Transverse colon (tissue), 4 donors: ENCODE data around the gene WWOX. TPM values are rescaled to one million over a fixed set of nuclear protein-coding genes. Genes with fewer than 3 reads are reported as not detected.
"Not testable (repeated sequence)": the region's sequence is repeated elsewhere in the genome, so short reads cannot be mapped to it uniquely, and the experiment has no call there.

ENCODE experiments used
- DNase-seq: peaks from one replicate; pipeline ENCODE4 v3.0.0-alpha.2; 2019
- H3K27ac ChIP-seq, 4 donors: fragments of 200-600 bp; sonication (generic); 2 replicates each; pipeline ENCODE4 v1.5.1; 2016 to 2018; ENCODE audit warnings: inconsistent platforms in 4 of 4
- H3K27me3 ChIP-seq: fragments of 200-600 bp; sonication (generic); 2 replicates; pipeline ENCODE4 v1.5.1; 2017; ENCODE audit warnings: inconsistent platforms
- H3K36me3 ChIP-seq, 4 donors: fragments of 200-600 bp; sonication (generic); 2 replicates each; pipeline ENCODE4 v1.5.1; 2017 to 2019; ENCODE audit warnings: inconsistent platforms in 4 of 4
- H3K4me1 ChIP-seq, 4 donors: fragments of 200-600 bp; sonication (generic); 2 replicates each; pipeline ENCODE4 v1.5.1; 2017 to 2020; ENCODE audit warnings: inconsistent platforms in 4 of 4
- H3K4me3 ChIP-seq, 4 donors: fragments of 200-600 bp; sonication (generic); 1 replicate in 1 of 4; 2 replicates in 3 of 4; pipeline versions ENCODE4 v1.5.1 to v1.6.1; 2017 to 2019; ENCODE audit warnings: inconsistent platforms in 4 of 4
- H3K9me3 ChIP-seq, 2 donors: fragments of 200-600 bp; sonication (generic); 2 replicates each; pipeline ENCODE4 v1.5.1; 2017 to 2019; ENCODE audit warnings: inconsistent platforms in 2 of 2
- CTCF ChIP-seq, 5 experiments: fragments of 200-600 bp in 3 of 5; fragments of 450-650 bp in 2 of 5; sonication (generic) in 3 of 5; IDR thresholded peaks; 1 replicate in 2 of 5; 2 replicates in 3 of 5; pipeline ENCODE4 v1.5.1; 2016 to 2017; ENCODE audit warnings: antibody characterized with exemption in 5 of 5, inconsistent platforms in 3 of 5, mild to moderate bottlenecking in 2 of 5, moderate library complexity in 1 of 5
- EP300 ChIP-seq: sonication (generic); formaldehyde crosslinking; IDR thresholded peaks from one replicate; pipeline ENCODE4 v1.6.1; 2017; ENCODE audit warnings: antibody characterized with exemption, low read depth
- POLR2A ChIP-seq: fragments of 450-650 bp; IDR thresholded peaks from one replicate; pipeline ENCODE4 v1.6.1; 2016; ENCODE audit warnings: antibody characterized with exemption, mild to moderate bottlenecking, moderate library complexity
- POLR2AphosphoS5 ChIP-seq, 3 donors: sonication (generic); formaldehyde crosslinking; IDR thresholded peaks; one replicate each; pipeline ENCODE4 v1.6.1; 2016; ENCODE audit warnings: antibody characterized with exemption in 3 of 3
- whole genome bisulfite sequencing, 2 donors: methylation state at CpG; one replicate each; pipeline ENCODE4 v1.1.5; 2018; ENCODE audit warnings: low coverage in 1 of 2; 5-methylcytosine and 5-hydroxymethylcytosine counted together
- in situ Hi-C, 4 donors: fragments of 200-750 bp; cut with MboI; loops; one replicate each; pipeline versions ENCODE4 v1.15.0 to v1.15.1; 2017; ENCODE audit warnings: low sequenced_read_pairs in 3 of 4, low pct_ligation_motif_present in 1 of 4, low pct_unique_long_range_greater_than_20kb in 1 of 4
- intact Hi-C: fragments of 100-400 bp; cut with DNase I; formaldehyde crosslinking; loops from one replicate; pipeline ENCODE4 v1.15.1; 2023; ENCODE audit warnings: low total_unique reads
- total RNA-seq, 4 donors: library from RNA; depleted of rRNA; stranded (reverse); fragments of >200 nt; gene quantifications; one replicate each; pipeline ENCODE4 v1.1.0, GENCODE V29; 2016

WWOX gene
- total RNA-seq, 4 donors from 2014 or later, result 11.2 to 53.8 (median 24.8) TPM

DNA sequence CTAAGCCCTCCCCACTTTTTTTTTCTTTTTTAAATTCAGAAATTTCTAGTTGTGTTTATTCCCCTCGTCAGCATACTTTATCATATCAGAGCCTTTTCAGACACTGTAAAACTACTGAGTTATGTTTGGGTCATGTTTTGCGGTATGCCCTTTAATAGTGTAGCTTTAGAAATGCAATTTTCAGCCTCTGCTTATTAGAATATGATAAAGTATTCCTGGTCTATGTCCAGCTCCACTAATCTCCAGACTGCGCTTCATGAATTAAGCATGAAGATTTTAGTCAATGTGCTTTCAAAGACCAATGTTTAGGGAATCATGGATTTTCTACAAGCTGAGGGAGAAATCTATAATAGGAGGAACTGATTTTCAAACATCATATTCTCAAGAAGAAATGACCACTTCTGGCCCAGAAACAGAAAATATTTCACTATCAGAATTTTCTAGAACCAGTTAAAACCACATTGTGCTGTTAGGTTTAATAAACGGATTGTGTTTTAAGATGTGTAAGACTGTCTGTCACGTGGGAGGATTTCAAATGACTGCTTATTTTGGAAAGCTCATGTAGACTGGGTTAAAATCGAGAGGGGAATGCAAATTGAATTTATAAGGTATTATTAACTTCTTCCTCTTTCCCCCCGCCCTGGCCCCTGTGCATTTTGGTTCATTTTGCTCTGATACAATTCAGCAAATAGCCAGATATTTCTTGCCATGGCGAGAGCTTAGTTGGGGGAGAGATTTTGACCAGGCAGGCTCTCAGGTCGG, 498.5 kb downstream of the WWOX start:
- Histone ChIP-seq H3K4me1 (no peaks in the 10 kb centered on the region), H3K36me3 (no peaks in the 10 kb centered on the region), H3K4me3 (no peak overlapping the region), H3K27me3 (no peaks in the 10 kb centered on the region), H3K9me3 (no peaks in the 10 kb centered on the region), H3K27ac (no peak overlapping the region)
- no peak for TF ChIP-seq POLR2AphosphoS5 (IDR thresholded peaks at IDR 0.05)
- TF ChIP-seq CTCF (IDR thresholded peaks at IDR 0.05), result no peak
- no peak for TF ChIP-seq POLR2A
- TF ChIP-seq EP300, result no peak
- intact Hi-C loops (no loop called here), in situ Hi-C loops (no loop called here)
- 72 to 81% methylated on average over 8 to 9 of the region's 9 CpGs for WGBS, 2 donors
- DNase-seq, result no peak

DNA sequence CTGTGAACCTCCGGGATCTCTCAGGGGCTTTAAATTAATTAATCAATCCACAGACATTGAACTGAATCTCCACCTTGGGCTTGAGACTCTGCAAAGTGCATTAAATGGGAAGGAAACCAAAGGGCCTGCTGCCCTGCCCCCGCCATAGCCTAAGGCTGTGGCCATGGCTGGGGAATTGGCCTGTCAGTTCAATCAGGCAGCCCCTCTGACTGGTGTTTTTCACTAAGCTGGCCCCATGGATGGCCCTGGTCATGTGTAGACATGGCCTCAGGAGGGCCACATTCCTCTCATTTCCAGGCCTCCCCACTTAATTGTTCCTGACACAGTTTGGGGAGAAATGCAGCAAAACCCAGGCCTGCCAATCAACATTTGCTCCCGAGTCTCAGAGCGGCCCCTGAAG, 499.8 kb downstream of the WWOX start:
- Histone ChIP-seq H3K27ac (no peak overlapping the region), H3K4me1 (no peaks in the 10 kb centered on the region), H3K9me3 (no peaks in the 10 kb centered on the region), H3K4me3 (no peak overlapping the region), H3K36me3 (no peaks in the 10 kb centered on the region), H3K27me3 (no peaks in the 10 kb centered on the region)
- intact Hi-C loops, result no loop called here
- 91% methylated on average over 4 of the region's 4 CpGs; no CpG with 5 or more reads in 1 of the 2 donors for WGBS, 2 donors
- TF ChIP-seq POLR2AphosphoS5 (IDR thresholded peaks at IDR 0.05), result no peak
- TF ChIP-seq POLR2A, result no peak
- TF ChIP-seq CTCF (IDR thresholded peaks at IDR 0.05), result no peak
- TF ChIP-seq EP300, result no peak
- no peak for DNase-seq
- in situ Hi-C loops, result no loop called here

- H3K27me3 ChIP-seq, in situ Hi-C loops, H3K4me3 ChIP-seq, H3K9me3 ChIP-seq, intact Hi-C loops, DNase-seq, H3K36me3 ChIP-seq: not testable (repeated sequence)
- H3K4me1 ChIP-seq, result peaks cover 4 to 23% (median 10%) of the 10 kb centered on the region in 4 donors
- WGBS, 2 donors, result 88 to 93% methylated on average over 2 of the region's 2 CpGs
- H3K27ac ChIP-seq, result peak overlapping the region in 1 of 4 donors; percentile 0
Observed at GRCh38 chr16:78604423-78605062, 505.1 kb downstream of the WWOX start.

DNA sequence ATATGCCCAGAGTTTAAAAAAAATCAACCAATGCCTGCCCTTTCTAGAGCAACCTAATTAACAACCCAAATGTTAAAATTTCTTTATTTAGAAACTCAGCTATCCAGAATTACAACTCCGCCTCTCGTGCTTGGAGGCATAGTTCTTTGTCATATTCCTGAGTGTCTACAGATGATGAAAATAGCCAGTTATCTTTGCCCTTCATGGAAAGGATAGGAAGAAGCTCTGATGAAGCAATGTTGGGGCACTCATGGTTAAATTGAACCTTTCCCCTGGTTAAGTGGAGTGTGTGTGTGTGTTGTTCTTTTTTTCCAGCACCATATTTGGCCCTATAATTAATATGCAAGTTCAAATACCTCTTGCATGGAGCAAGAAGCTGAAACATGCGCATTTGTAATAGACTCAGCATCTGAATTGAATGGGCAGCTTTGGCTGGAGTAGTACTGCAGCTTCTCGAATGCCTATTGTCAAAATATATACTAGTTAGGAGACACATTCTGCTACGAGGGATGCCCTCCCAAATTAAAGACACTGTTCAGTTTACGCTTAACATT, 506.2 kb downstream of the WWOX start:
- H3K4me1 ChIP-seq, result peaks cover 4 to 27% (median 11%) of the 10 kb centered on the region in 4 donors
- 74 to 84% methylated on average over 4 to 6 of the region's 6 CpGs for WGBS, 2 donors
- intact Hi-C loops, result no loop called here
- in situ Hi-C loops, result no loop called here
- TF ChIP-seq EP300 (no peak), POLR2AphosphoS5 (IDR thresholded peaks at IDR 0.05) (no peak)
- no peaks in the 10 kb centered on the region for H3K36me3 ChIP-seq
- no peak for DNase-seq
- peak overlapping the region in 3 of 4 donors; percentile 0 to 6 (median 1) for H3K27ac ChIP-seq
- no peaks in the 10 kb centered on the region for H3K9me3 ChIP-seq
- no peak overlapping the region for H3K4me3 ChIP-seq
- no peaks in the 10 kb centered on the region for H3K27me3 ChIP-seq

GRCh38 chr16:78606545-78606944, 507.1 kb downstream of the WWOX start:
- Histone ChIP-seq H3K4me1 (peaks cover 4 to 27% (median 11%) of the 10 kb centered on the region in 4 donors), H3K27me3 (no peaks in the 10 kb centered on the region), H3K27ac (no peak overlapping the region), H3K36me3 (no peaks in the 10 kb centered on the region), H3K9me3 (no peaks in the 10 kb centered on the region), H3K4me3 (no peak overlapping the region)
- DNase-seq, result no peak
- in situ Hi-C loops, result no loop called here
- no peak for TF ChIP-seq CTCF (IDR thresholded peaks at IDR 0.05)
- intact Hi-C loops, result no loop called here
- 85 to 87% methylated on average over 7 to 8 of the region's 8 CpGs for WGBS, 2 donors
